ENCODE results near the gene HSPB8.

The HSPB8 gene

GRCh38 chr12:119171691-119172425 lies 6.9 kb upstream of the HSPB8 start:
- DNase-seq = no peak

GRCh38 chr12:119175081-119175480 lies 3.6 kb upstream of the HSPB8 start:
- no peak for DNase-seq

GRCh38 chr12:119176267-119177055 lies 2.3 kb upstream of the HSPB8 start:
- DNase-seq = no peak

GRCh38 chr12:119177056-119177325 lies 1.7 kb upstream of the HSPB8 start:
- DNase-seq = no peak

- no peak for DNase-seq
These were observed 879 bp upstream of the HSPB8 start for GRCh38 chr12:119177724-119178380.

- DNase-seq = no peak
These were observed 747 bp downstream of the HSPB8 start for GRCh38 chr12:119179335-119180021.

GRCh38 chr12:119180380-119181040 lies 1.8 kb downstream of the HSPB8 start:
- no peak for DNase-seq

- no peak for DNase-seq
These were observed 2.5 kb downstream of the HSPB8 start for GRCh38 chr12:119181202-119181601.

GRCh38 chr12:119181944-119182343 lies 3.2 kb downstream of the HSPB8 start:
- no peak for DNase-seq

- DNase-seq = no peak
These were observed 4.2 kb downstream of the HSPB8 start for GRCh38 chr12:119182701-119183493.

- no peak for DNase-seq
These were observed 5.4 kb downstream of the HSPB8 start for GRCh38 chr12:119183942-119184695.

GRCh38 chr12:119195256-119195655 lies 16.5 kb downstream of the HSPB8 start:
- DNase-seq = no peak

- no peak for DNase-seq
These were observed 19.7 kb downstream of the HSPB8 start for GRCh38 chr12:119198440-119198839.

GRCh38 chr12:119200601-119201000 lies 21.9 kb downstream of the HSPB8 start:
- DNase-seq = no peak

- DNase-seq = no peak
These were observed 23.2 kb downstream of the HSPB8 start for GRCh38 chr12:119201789-119202543.

- DNase-seq = no peak
These were observed 23.8 kb downstream of the HSPB8 start for GRCh38 chr12:119202544-119202943.

GRCh38 chr12:119204131-119204530 lies 25.4 kb downstream of the HSPB8 start:
- DNase-seq = no peak

GRCh38 chr12:119204671-119205285 lies 26.0 kb downstream of the HSPB8 start:
- no peak for DNase-seq

GRCh38 chr12:119206348-119207062 lies 27.8 kb downstream of the HSPB8 start:
- no peak for DNase-seq

Data from CD4-positive, alpha-beta T cell treated with Interleukin-10 for 1 hour (primary cell).